Activated CD8-positive, alpha-beta memory T cell treated with anti-CD3 and anti-CD28 coated beads for 4 hours (primary cell): ENCODE measurements around the gene MFRP.
A peak's percentile ranks its signal among the peaks of the same experiment; 100 is the strongest.

Experiments used
- DNase-seq, 2 donors: peaks; one replicate each; pipeline ENCODE4 v3.0.0-alpha.2; 2020; ENCODE audit warnings: low read depth in 2 of 2

The MFRP gene

GRCh38 chr11:119359365-119360214, 13.1 kb upstream of the MFRP start:
- no peak for DNase-seq

- DNase-seq: no peak
Measured at GRCh38 chr11:119357074-119357473, 10.6 kb upstream of the MFRP start.

- DNase-seq: peak; percentile 28 to 35
Measured at GRCh38 chr11:119356349-119357031, 10.0 kb upstream of the MFRP start.

GRCh38 chr11:119355091-119355843, 8.8 kb upstream of the MFRP start:
- no peak for DNase-seq

GRCh38 chr11:119352857-119353260, 6.4 kb upstream of the MFRP start:
- DNase-seq: no peak

- DNase-seq: no peak
Measured at GRCh38 chr11:119351232-119351631, 4.7 kb upstream of the MFRP start.

- DNase-seq: no peak
Measured at GRCh38 chr11:119350302-119350701, 3.8 kb upstream of the MFRP start.

GRCh38 chr11:119347940-119348605, 1.6 kb upstream of the MFRP start:
- DNase-seq: no peak

- no peak for DNase-seq
Measured at GRCh38 chr11:119347242-119347641, 737 bp upstream of the MFRP start.

GRCh38 chr11:119345685-119346084, 820 bp downstream of the MFRP start:
- DNase-seq: no peak

GRCh38 chr11:119344291-119345010, 2.1 kb downstream of the MFRP start:
- no peak for DNase-seq

GRCh38 chr11:119343726-119344125, 2.8 kb downstream of the MFRP start:
- DNase-seq: no peak

GRCh38 chr11:119342362-119343130, 4.0 kb downstream of the MFRP start:
- DNase-seq: no peak

- no peak for DNase-seq
Measured at GRCh38 chr11:119342023-119342300, 4.5 kb downstream of the MFRP start.

- DNase-seq: no peak
Measured at GRCh38 chr11:119341222-119342022, 5.1 kb downstream of the MFRP start.

GRCh38 chr11:119340335-119341221, 5.9 kb downstream of the MFRP start, which contains the start of gene C1QTNF5:
Gene C1QTNF5 (minus strand): TSS chr11:119340883. CDS start chr11:119340397, 486 bp downstream.
- DNase-seq: no peak

GRCh38 chr11:119339589-119340334, 6.7 kb downstream of the MFRP start:
- DNase-seq: no peak
